SK-N-SH treated with all-trans-retinoic acid at 6 μM for 48 hours (cell line): ENCODE data around the gene SMYD4.

ENCODE experiments used
- ATAC-seq: fragments of 200-7000 bp; cut with Tn5 transposase; 3 replicates; pipeline ENCODE4 v1.9.1; 2020; ENCODE audit warnings: mild to moderate bottlenecking, moderate library complexity
- CREB5 ChIP-seq: fragments of 250-450 bp; sonication (Bioruptor Pico); IDR thresholded peaks from 2 replicates; pipeline ENCODE4 v1.5.1; 2020; ENCODE audit warnings: low read depth, mild to moderate bottlenecking, moderate library complexity
- CSDC2 ChIP-seq: fragments of 250-450 bp; sonication (Bioruptor Pico); IDR thresholded peaks from 2 replicates; pipeline ENCODE4 v1.5.0; 2020; ENCODE audit warnings: mild to moderate bottlenecking, moderate library complexity
- CSRNP3 ChIP-seq: fragments of 250-450 bp; sonication (Bioruptor Pico); IDR thresholded peaks from 2 replicates; pipeline ENCODE4 v1.5.1; 2021; ENCODE audit warnings: mild to moderate bottlenecking, moderate library complexity
- ESRRG ChIP-seq: fragments of 250-450 bp; sonication (Bioruptor Pico); IDR thresholded peaks from 2 replicates; pipeline ENCODE4 v1.6.1; 2021; ENCODE audit warnings: mild to moderate bottlenecking
- GLIS3 ChIP-seq: fragments of 250-450 bp; sonication (Bioruptor Pico); IDR thresholded peaks from 2 replicates; pipeline ENCODE4 v1.5.0; 2020; ENCODE audit warnings: mild to moderate bottlenecking, moderate library complexity
- PATZ1 ChIP-seq: fragments of 250-450 bp; sonication (Bioruptor Pico); IDR thresholded peaks from 2 replicates; pipeline ENCODE4 v1.8.0; 2020; ENCODE audit warnings: mild to moderate bottlenecking, moderate library complexity, borderline replicate concordance
- POU6F1 ChIP-seq: fragments of 250-450 bp; sonication (Bioruptor Pico); IDR thresholded peaks from 2 replicates; pipeline ENCODE4 v1.8.0; 2021; ENCODE audit warnings: low read depth, mild to moderate bottlenecking, moderate library complexity, borderline replicate concordance
- PPARA ChIP-seq: fragments of 250-450 bp; sonication (Bioruptor Pico); IDR thresholded peaks from 2 replicates; pipeline ENCODE4 v1.5.0; 2020; ENCODE audit warnings: mild to moderate bottlenecking, borderline replicate concordance
- RARB ChIP-seq: fragments of 250-450 bp; sonication (Bioruptor Pico); IDR thresholded peaks from 2 replicates; pipeline ENCODE4 v1.8.0; 2021; ENCODE audit warnings: mild to moderate bottlenecking, moderate library complexity
- TCF4 ChIP-seq: fragments of 250-450 bp; sonication (Bioruptor Pico); IDR thresholded peaks from 2 replicates; pipeline ENCODE4 v1.8.0; 2021; ENCODE audit warnings: mild to moderate bottlenecking, moderate library complexity, borderline replicate concordance
- TSHZ2 ChIP-seq: fragments of 250-450 bp; sonication (Bioruptor Pico); IDR thresholded peaks from 2 replicates; pipeline ENCODE4 v1.5.0; 2020; ENCODE audit warnings: mild to moderate bottlenecking, moderate library complexity
- ZC3H10 ChIP-seq: fragments of 250-450 bp; sonication (Bioruptor Pico); IDR thresholded peaks from 2 replicates; pipeline ENCODE4 v1.5.1; 2021; ENCODE audit warnings: mild to moderate bottlenecking, moderate library complexity
- ZFP3 ChIP-seq: fragments of 250-450 bp; sonication (Bioruptor Pico); IDR thresholded peaks from 2 replicates; pipeline ENCODE4 v1.5.0; 2020; ENCODE audit warnings: mild to moderate bottlenecking, moderate library complexity
- ZFP30 ChIP-seq: fragments of 450-650 bp; formaldehyde crosslinking; IDR thresholded peaks from 2 replicates; pipeline ENCODE4 v1.5.0; 2022; ENCODE audit warnings: mild to moderate bottlenecking, moderate library complexity
- ZNF565 ChIP-seq: fragments of 450-650 bp; formaldehyde crosslinking; conservative IDR thresholded peaks from 2 replicates; pipeline ENCODE4 v1.5.0; 2020; ENCODE audit warnings: low read depth, mild to moderate bottlenecking, moderate library complexity
- ZNF70 ChIP-seq: fragments of 450-650 bp; formaldehyde crosslinking; IDR thresholded peaks from 2 replicates; pipeline ENCODE4 v1.5.0; 2020; ENCODE audit warnings: mild to moderate bottlenecking, moderate library complexity
- ZNF8 ChIP-seq: fragments of 450-650 bp; formaldehyde crosslinking; IDR thresholded peaks from 2 replicates; pipeline ENCODE4 v1.5.0; 2020; ENCODE audit warnings: mild to moderate bottlenecking, moderate library complexity

SMYD4 gene

GRCh38 chr17:1785930-1786329 lies 43.8 kb downstream of the SMYD4 start:
- TF ChIP-seq GLIS3 (CRISPR knock-in tag) (no peak), PPARA (CRISPR knock-in tag) (no peak), POU6F1 (no peak), CSDC2 (CRISPR knock-in tag) (no peak), ZC3H10 (no peak), TSHZ2 (CRISPR knock-in tag) (no peak), CREB5 (CRISPR knock-in tag) (no peak), TCF4 (CRISPR knock-in tag) (no peak), PATZ1 (CRISPR knock-in tag) (no peak), ZFP3 (CRISPR knock-in tag) (no peak), ZNF565 (CRISPR knock-in tag) (no peak), ZNF8 (CRISPR knock-in tag) (no peak), CSRNP3 (CRISPR knock-in tag) (no peak), RARB (no peak), ZNF70 (CRISPR knock-in tag) (no peak), ESRRG (CRISPR knock-in tag) (no peak), ZFP30 (no peak)
- TF ChIP-seq, all 23 proteins: peak for 0
- no peak for ATAC-seq

GRCh38 chr17:1783834-1784611 lies 45.7 kb downstream of the SMYD4 start:
- ATAC-seq: peak; percentile 56
- TF ChIP-seq TSHZ2 (CRISPR knock-in tag) (no peak), CSRNP3 (CRISPR knock-in tag) (no peak), ZFP30 (no peak), PPARA (CRISPR knock-in tag) (no peak)
